C4-2B (cell line): ENCODE results near the gene CASK.

Experiments
- ZFX ChIP-seq: fragments of 450-650 bp; IDR thresholded peaks from 2 replicates; pipeline ENCODE4 v1.6.1; 2017
- TF ChIP-seq, protein P1 (sequence below): fragments of 450-650 bp; conservative IDR thresholded peaks from 2 replicates; pipeline ENCODE4 v1.5.1; 2017; ENCODE audit warnings: mild to moderate bottlenecking

DNA sequence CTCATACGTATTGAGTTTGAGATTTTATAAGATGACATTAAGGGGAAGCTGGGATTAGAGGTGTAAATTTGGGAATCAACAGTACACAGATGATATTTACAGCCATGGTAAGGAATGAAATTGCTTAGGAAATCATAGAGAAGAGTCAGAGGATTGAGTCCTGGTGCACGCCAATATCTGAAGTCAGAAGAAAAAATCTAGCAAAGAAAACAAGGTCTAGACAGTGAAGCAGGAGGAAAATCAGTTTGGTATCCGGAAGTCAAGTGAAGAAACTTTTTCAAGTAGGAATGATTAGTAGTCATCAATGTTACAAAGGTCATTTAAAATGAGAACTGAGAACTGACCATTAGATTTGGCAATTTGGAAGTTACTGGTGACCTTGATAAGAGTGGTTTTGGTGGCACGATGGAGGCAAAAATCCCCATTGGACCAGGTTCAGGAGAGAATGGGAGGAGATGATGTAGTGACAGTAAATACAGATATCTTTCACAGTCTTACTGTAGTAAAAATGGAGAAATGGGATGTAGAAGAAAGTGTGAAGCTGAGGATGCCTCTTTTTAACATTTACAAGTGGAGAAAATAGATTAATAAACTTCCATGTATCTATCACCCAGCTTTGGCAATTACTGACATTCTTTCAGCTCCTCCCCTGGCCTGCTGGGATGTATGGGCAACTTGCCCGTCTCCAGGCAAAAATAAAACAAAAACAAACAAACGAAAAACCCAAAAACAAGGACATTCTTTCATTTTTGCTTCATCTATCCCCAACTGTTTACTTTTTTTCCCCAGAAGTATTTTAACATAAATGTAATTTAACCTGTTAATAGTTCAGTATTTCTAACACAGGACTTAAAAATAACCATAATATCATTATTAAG lies 245.9 kb downstream of the CASK start:
- no peak for TF ChIP-seq ZFX
- TF ChIP-seq, protein P1, sequence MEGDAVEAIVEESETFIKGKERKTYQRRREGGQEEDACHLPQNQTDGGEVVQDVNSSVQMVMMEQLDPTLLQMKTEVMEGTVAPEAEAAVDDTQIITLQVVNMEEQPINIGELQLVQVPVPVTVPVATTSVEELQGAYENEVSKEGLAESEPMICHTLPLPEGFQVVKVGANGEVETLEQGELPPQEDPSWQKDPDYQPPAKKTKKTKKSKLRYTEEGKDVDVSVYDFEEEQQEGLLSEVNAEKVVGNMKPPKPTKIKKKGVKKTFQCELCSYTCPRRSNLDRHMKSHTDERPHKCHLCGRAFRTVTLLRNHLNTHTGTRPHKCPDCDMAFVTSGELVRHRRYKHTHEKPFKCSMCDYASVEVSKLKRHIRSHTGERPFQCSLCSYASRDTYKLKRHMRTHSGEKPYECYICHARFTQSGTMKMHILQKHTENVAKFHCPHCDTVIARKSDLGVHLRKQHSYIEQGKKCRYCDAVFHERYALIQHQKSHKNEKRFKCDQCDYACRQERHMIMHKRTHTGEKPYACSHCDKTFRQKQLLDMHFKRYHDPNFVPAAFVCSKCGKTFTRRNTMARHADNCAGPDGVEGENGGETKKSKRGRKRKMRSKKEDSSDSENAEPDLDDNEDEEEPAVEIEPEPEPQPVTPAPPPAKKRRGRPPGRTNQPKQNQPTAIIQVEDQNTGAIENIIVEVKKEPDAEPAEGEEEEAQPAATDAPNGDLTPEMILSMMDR, result no peak
